Myocyte (in vitro differentiated cells): ENCODE results near the gene TMEM114. TPM values are rescaled to one million over a fixed set of nuclear protein-coding genes. Genes with fewer than 3 reads are reported as not detected.

Experiments used
- DNase-seq: peaks from one replicate; pipeline ENCODE4 v3.0.0-alpha.2; 2012; ENCODE audit warnings: low read depth
- total RNA-seq: library from RNA; depleted of rRNA; stranded (reverse); fragments of >200 nt; gene quantifications from 2 replicates; pipeline ENCODE4 v1.2.3, GENCODE V29; 2014

TMEM114 gene
- total RNA-seq, 1 donor from 2014 or later: not detected

DNA sequence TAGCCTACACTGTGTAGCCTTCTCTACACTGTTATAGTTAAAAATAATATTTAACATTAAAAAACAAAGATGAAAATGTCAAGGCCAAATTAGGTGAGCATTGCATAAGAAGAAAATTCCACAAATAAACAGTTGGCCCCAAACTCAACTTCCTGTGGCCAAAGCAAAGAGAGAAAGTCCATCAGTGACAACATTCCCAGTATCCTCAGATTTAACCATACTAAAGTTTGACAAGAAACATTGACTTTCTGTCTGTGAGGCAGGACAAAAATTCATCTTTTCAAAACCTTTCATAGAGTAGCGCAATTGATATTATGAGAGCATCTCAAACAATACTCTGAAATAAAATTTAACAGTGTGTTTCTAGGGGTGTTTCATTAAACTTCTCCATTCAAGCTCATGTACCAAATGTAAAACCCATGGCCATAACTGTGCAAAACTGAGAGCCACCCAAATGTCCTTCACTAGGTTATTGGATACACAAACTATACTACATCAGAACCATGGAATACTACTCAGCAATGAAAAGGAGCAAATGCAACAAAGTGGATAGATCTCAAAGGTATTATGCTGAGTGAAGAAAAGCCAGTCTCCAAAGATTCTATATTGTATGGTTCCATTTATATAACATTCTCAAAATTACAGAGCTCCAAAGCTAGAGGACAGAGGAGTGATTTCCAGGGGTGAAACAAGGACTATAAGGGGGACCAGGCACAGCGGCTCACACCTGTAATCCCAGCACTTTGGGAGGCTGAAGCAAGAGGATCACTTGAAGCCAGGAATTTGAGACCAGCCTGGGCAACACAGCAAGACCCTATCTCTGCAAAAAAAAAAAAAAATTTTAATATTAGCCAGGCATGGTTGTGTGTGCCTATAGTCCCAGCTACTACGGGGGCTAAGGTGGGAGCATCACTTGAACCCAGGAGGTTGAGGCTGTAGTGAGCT is 38.7 kb downstream of the TMEM114 start:
- DNase-seq: no peak

DNA sequence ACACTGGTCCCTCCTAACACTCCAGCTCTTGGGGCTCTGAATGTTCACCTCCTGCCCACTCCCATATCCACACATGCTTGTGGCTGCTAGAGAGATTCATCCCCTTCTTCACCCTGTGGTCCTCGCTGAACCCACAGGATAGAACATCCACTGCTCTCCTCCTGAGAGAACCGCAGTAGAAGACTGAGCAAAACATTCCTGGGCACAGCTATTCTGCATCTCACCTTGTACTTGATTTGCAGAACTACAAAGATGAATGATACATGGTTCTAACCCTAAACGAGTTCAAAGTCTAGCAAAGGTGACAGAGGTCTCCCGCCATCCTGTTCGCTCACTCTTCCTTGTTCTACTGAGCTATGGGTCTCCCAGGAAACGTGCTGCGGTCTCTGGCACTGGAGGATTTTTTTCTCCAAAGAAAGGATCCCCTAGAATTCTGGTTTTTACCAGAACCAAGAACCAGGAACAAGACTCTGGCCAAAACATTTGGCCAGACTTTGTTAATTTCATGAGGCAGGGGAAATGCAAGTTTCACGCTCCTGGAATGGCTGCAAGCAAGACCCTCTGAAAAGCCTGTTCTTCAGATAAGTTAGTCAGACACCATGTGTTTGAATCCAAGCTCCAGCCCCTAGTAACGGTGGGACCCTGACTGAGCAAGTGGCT is 39.5 kb downstream of the TMEM114 start:
- DNase-seq: no peak

DNA sequence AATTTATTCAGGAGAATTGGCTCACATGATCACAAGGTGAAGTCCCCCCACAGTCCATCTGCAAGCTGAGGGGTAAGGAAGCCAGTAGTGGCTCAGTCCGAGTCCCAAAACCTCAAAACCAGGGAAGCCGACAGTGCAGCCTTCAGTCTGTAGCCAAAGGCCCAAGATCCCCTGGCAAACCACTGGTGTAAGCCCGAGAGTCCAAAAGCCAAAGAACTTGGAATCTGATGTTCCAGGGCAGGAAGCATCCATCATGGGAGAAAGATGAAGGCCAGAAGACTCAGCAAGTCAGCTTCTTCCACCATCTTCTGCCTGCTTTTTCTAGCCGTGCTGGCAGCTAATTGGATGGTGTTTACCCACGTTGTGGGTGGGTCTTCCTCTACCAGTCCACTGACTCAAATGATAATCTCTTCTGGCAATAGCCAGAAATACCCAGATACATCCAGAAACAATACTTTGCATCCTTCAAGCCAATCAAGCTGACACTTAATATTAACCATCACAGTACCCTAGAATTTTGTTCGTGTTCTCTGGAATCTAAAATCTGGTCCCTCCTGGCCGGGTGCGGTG is 40.4 kb downstream of the TMEM114 start:
- DNase-seq: no peak

DNA sequence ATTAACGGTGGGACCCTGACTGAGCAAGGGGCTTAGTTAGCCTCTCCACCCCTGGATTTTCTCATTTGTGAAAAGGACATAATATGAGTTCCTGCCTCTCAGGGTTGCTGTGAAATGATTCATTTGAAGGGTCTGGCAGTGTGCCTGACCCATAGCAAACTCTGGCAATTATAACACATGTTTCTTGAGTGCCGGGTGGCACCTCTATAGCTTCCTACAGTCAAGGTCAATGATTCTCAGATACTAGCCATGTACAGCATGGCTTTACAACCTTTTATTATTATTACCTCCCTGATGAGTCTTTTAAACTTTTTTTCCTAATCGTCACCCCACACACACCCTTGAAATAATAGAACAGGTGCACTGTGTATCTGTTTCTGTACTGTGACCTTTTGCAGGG is 42.1 kb downstream of the TMEM114 start:
- no peak for DNase-seq

DNA sequence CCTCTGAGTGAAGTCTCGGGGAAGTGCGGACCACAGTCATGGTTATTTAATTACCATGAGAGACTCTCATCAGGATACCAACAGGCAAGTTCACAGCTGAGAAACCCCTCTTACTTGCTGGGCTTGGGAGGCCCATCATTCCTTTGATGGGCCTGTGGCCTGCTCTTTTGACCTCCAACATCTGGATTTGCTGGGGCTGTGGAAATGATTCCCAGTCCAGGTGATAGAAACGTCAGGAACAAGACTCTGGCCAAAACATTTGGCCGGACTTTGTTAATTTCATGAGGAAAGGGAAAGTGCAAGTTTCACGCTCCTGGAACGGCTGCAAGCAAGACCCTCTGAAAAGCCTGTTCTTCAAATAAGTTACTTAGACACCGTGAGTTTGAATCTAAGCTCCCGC is 42.5 kb downstream of the TMEM114 start:
- no peak for DNase-seq

DNA sequence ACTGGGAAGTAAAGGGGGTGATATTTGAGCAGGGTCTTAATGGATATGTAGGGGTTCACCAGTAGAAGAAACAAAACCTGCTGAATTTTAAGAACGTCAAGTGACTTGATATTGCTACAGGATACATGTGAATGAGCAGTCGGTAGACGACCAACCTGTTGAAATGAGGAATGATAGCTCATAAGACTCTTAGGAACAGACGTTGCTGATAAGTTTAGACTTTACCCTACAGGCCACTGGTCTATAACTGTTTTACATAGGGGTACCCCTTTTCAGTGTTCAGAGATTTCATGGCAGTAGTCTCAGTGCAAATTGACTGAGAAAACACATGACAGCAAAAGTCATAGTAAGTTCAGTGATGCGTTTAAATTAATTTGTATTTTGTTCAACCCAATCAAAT is 45.9 kb downstream of the TMEM114 start:
- DNase-seq: no peak

DNA sequence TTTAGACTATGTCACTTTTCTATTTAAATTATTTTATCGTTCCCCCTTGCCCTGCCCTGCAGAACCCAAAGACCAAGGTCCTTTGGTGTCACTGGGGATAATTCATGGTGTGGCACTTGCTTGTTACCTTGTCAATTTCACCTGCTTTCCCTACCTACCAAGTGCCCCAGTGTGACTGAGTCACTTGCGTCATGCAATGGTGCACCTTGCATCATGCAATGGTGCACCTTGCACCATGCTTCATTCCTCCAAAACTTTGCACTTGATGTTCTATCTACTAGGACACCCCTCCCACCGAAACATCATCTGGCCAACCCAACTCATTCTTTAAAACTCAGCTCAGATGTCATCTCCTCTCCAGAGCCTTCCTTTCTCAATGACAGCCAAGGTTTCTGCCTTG is 47.1 kb downstream of the TMEM114 start:
- no peak for DNase-seq

DNA sequence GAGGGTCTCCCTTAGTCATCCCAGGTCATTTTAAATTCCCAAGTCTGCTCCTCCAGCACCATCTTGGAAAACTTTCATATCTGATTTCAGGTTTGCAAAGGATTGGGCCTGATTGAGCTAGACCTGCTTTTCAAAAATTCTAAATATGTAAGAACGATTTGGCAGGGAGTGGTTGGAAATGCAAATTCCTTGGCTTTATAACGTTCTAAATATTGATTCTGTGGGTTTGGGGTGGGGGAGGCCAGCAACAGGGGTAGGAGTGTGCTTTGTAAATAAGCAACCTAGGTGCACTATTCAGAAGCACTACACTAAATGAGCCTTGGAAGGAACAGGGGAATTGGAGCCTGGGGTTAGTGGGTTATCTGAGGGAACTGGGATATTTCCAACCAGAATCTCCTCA is 47.9 kb downstream of the TMEM114 start:
- no peak for DNase-seq

DNA sequence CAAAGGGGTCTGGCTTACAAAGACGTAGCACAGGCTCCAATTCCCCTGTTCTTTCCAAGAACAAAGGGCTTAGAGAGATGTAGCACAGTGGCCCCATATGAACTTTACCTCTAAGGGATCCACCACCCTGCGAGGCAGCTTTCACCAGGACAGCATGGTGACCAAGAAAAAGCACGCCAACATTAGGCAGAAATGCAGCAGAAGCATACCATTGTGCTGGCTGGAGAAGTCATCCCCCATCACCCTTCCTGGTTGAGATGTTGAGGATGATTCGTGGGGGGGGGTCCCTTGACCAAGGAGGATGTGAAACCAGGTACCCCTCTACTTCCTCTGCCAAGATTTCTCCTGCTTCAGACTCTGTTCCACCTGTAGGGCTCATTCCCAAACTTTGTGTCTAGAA is 48.4 kb downstream of the TMEM114 start:
- DNase-seq: no peak

DNA sequence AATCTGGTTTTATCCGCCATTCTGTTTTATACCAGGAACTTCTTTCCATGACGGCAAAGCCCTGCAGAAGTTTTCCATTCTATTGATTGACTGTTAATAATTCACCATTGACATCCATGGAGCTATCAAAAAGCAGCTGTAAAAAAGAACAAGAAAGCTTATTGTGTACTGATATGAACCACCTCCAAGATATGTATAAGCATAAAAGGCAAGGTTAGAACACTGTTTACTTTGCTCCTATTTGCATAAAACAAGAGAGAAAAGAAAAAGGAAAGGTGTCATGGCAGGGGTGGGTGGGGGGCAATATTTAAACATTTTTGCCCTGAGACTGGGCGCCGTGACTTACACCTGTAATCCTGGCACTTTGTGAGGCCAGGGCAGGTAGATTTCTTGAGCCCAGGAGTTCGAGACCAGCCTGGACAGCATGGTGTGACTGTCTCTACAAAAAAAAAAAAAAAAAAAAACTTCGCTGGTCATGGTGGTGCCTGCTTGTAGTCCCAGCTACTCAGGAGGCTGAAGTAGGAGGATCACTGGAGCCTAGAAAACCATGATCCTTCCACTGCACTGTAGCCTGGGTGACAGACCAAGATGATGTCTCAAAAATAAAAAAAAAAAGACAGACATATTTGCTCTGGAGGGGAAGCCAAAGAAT is 52.5 kb downstream of the TMEM114 start:
- no peak for DNase-seq

DNA sequence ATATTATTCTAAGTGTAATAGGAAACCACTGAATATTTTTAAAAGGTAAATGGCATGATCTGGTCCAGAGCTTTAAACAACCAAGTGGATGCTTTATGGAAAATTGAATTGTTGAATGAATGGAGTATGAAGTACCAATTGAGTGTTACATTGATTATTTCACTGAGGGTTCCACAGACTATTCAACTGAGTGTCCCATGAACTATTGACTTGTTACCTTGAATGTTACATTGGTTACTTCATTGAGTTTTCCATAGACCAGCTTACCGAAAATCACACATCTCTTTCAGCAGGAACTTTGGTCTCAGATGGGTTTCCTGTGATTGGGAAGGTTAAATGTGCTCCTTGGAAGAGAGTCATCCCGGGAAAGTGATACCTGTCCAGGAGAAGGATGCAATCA is 56.8 kb downstream of the TMEM114 start:
- no peak for DNase-seq

DNA sequence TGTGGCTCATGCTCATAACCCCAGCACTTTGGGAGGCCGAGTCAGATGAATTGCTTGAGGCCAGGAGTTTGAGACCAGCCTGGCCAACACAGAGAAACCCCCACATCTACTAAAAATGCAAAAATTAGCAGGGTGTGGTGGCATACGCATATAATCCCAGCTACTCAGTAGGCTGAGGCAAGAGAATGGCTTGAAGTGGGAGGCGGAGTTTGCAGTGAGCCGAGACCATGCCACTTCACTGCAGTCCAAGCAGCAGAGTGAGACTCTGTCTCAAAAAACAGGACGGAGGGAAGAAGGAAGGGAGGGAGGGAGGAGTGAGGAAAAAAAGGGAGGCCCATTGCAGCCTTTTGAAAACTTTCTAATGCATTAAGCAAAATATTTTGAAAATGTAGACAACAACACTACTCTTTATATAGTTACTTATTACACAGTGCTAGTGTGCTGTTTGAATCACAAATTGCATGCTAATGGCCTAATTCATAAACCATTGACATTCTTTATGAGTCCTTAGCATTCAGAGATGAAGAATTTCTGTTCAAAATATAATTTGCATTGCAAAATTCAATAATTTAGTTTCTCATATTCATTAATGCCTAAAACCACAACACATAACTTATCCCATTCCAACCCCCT is 59.4 kb downstream of the TMEM114 start:
- DNase-seq: no peak

DNA sequence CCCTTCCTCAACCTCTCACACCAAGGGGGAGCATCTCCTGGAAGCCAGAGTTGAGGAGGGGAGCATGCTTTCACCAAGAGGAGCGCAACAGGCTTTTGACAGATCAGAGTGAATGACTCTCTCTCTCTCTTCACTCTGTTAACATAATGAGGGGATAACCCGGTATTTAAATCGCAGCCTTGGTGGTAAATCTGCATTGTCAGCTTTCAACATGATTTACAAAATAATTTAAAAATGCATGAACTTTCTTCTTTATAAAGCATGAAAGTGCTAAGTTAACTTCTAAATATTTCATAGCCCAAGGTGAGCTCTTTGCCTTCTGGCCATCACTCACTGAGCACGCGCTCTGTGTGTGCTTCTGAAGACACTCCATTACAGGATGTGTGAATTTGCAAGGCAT is 61.8 kb downstream of the TMEM114 start:
- DNase-seq: no peak

DNA sequence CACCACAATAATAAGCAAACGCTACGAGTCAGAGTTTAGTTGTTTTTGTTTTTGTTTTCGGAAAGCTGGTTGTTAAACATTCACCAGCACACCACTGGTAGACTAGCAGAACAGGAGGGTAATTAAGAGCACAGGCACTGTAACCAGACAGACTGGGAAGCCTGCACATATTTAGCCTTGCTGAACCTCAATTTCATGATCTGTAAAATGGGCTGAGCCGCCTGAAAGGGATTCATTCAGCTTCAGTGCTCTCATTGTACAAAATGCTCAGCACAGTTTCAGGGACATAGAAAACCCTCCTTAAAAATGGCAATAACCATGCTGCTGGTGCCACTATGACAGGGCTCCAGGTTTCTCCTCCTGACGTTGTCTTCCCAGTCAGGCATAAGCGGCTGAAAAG is 66.4 kb downstream of the TMEM114 start:
- DNase-seq: no peak

DNA sequence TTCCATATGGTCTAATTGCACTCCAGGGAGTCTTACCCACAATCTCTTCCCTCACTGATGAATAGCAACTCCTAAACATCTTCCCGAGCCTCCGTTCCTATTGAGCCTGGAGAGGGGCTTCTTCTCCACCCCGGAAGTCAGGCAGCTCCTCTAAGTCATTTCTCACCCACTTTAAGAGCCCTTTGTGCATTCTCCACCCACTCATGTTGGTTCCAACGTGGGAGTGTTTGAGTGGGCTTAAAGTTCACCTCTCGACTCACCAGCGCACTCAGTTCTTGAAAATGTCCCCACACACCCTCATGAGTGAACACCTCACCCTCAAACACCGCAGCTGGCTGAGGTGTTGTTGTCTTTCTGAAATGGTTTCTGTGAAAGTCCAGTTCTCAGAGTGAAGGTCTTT is 67.6 kb downstream of the TMEM114 start:
- DNase-seq: no peak

DNA sequence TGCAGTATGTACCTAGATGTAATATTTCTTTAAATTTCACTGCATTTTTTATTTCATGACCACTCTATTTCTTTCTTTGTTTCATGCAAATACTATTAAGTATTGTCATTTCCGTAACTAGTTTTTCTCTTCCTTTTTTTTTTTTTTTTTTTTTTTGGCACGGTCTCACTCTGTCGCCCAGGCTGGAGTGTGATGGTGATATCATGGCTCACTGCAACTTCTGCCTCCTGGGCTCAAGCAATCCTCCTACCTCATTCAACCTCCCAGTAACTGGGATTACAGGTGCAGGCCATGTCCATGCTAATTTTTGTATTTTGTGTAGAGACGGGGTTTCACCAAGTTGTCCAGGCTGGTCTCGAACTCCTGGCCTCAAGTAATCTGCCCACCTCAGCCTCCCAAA is 70.7 kb downstream of the TMEM114 start:
- DNase-seq: no peak

Other genes with a start within 250 kb of the TMEM114 start
- gene METTL22, start 31.2 kb upstream of the TMEM114 start, total RNA-seq: 38.9 and 451 TPM in 2 replicates
- gene ABAT, start 84.1 kb upstream of the TMEM114 start, total RNA-seq: 3.2 and 6.3 TPM in 2 replicates
- 3.8 and 5.9 TPM in 2 replicates for gene TMEM186, start 207.1 kb upstream of the TMEM114 start, total RNA-seq
- gene PMM2, start 207.3 kb upstream of the TMEM114 start, total RNA-seq: 19.8 and 30.8 TPM in 2 replicates